ENCODE measurements around the gene PRAME. TPM values are rescaled to one million over a fixed set of nuclear protein-coding genes. Genes with fewer than 3 reads are reported as not detected.

Gene PRAME
- total RNA-seq, 1 donor from 2014 or later, result not detected

GRCh38 chr22:22550789-22551434, 8.2 kb downstream of the PRAME start:
- H3K27me3 ChIP-seq, result no peaks in the 10 kb centered on the region
- TF ChIP-seq POLR2AphosphoS5 (IDR thresholded peaks at IDR 0.05; ENCODE audit: insufficient read depth in 1 of 2, low read depth in 1 of 2) (no peak), CTCF (IDR thresholded peaks at IDR 0.05) (no peak), POLR2A (IDR thresholded peaks at IDR 0.05) (no peak)
- no peaks in the 10 kb centered on the region for H3K9me3 ChIP-seq
- H3K4me3 ChIP-seq, result no peak overlapping the region
- H3K36me3 ChIP-seq, result no peaks in the 10 kb centered on the region
- H3K27ac ChIP-seq, result no peak overlapping the region
- no peaks in the 10 kb centered on the region for H3K4me1 ChIP-seq
- intact Hi-C loops (cut with DNase I), result no loop called here
- DNase-seq (ENCODE audit: extremely low spot score in 2 of 2), result no peak

GRCh38 chr22:22548910-22549309, 10.2 kb downstream of the PRAME start:
- H3K27me3 ChIP-seq, result no peaks in the 10 kb centered on the region
- no peak overlapping the region for H3K4me3 ChIP-seq
- intact Hi-C loops (cut with DNase I), result no loop called here
- no peaks in the 10 kb centered on the region for H3K9me3 ChIP-seq
- H3K27ac ChIP-seq, result no peak overlapping the region
- no peaks in the 10 kb centered on the region for H3K36me3 ChIP-seq
- no peak for TF ChIP-seq CTCF (IDR thresholded peaks at IDR 0.05)
- no peak for TF ChIP-seq POLR2A (IDR thresholded peaks at IDR 0.05)
- no peak for TF ChIP-seq POLR2AphosphoS5 (IDR thresholded peaks at IDR 0.05; ENCODE audit: insufficient read depth in 1 of 2, low read depth in 1 of 2)
- no peaks in the 10 kb centered on the region for H3K4me1 ChIP-seq
- DNase-seq (ENCODE audit: extremely low spot score in 2 of 2), result no peak

- Histone ChIP-seq H3K27ac (no peak overlapping the region), H3K4me1 (no peaks in the 10 kb centered on the region), H3K27me3 (no peaks in the 10 kb centered on the region), H3K36me3 (no peaks in the 10 kb centered on the region), H3K9me3 (no peaks in the 10 kb centered on the region), H3K4me3 (no peak overlapping the region)
- no peak for TF ChIP-seq POLR2AphosphoS5 (IDR thresholded peaks at IDR 0.05; ENCODE audit: insufficient read depth in 1 of 2, low read depth in 1 of 2)
- no peak for TF ChIP-seq POLR2A (IDR thresholded peaks at IDR 0.05)
- TF ChIP-seq CTCF (IDR thresholded peaks at IDR 0.05), result no peak
- no peak for DNase-seq (ENCODE audit: extremely low spot score in 2 of 2)
- intact Hi-C loops (cut with DNase I), result no loop called here
These were observed 10.7 kb downstream of the PRAME start for GRCh38 chr22:22548317-22548716.

- no peak for TF ChIP-seq POLR2AphosphoS5 (IDR thresholded peaks at IDR 0.05; ENCODE audit: insufficient read depth in 1 of 2, low read depth in 1 of 2)
- TF ChIP-seq POLR2A (IDR thresholded peaks at IDR 0.05), result no peak
- no peak for TF ChIP-seq CTCF (IDR thresholded peaks at IDR 0.05)
- H3K4me1 ChIP-seq, result no peaks in the 10 kb centered on the region
- DNase-seq (ENCODE audit: extremely low spot score in 2 of 2), result no peak
- intact Hi-C loops (cut with DNase I), result no loop called here
- H3K36me3 ChIP-seq, result no peaks in the 10 kb centered on the region
- H3K9me3 ChIP-seq, result no peaks in the 10 kb centered on the region
- no peaks in the 10 kb centered on the region for H3K27me3 ChIP-seq
- no peak overlapping the region for H3K27ac ChIP-seq
- no peak overlapping the region for H3K4me3 ChIP-seq
These were observed 11.3 kb downstream of the PRAME start for GRCh38 chr22:22547692-22548300.

- intact Hi-C loops (cut with DNase I), result no loop called here
- no peak for DNase-seq (ENCODE audit: extremely low spot score in 2 of 2)
- no peaks in the 10 kb centered on the region for H3K27me3 ChIP-seq
These were observed 11.8 kb downstream of the PRAME start for GRCh38 chr22:22547226-22547625.

More at GRCh38 chr22:22547226-22547625, 11.8 kb downstream of the PRAME start:
- no peak for TF ChIP-seq POLR2AphosphoS5 (IDR thresholded peaks at IDR 0.05; ENCODE audit: insufficient read depth in 1 of 2, low read depth in 1 of 2)
- TF ChIP-seq POLR2A (IDR thresholded peaks at IDR 0.05), result no peak
- TF ChIP-seq CTCF (IDR thresholded peaks at IDR 0.05), result no peak
- Histone ChIP-seq H3K4me3 (no peak overlapping the region), H3K4me1 (no peaks in the 10 kb centered on the region), H3K27ac (no peak overlapping the region), H3K36me3 (no peaks in the 10 kb centered on the region), H3K9me3 (no peaks in the 10 kb centered on the region)
